CD4-positive, CD25-positive, alpha-beta regulatory T cell (primary cell): ENCODE measurements around the gene LTN1. TPM values are rescaled to one million over a fixed set of nuclear protein-coding genes. Genes with fewer than 3 reads are reported as not detected.

ENCODE experiments used
- ATAC-seq, 2 donors: fragments of 150-1000 bp; cut with Tn5 transposase; one replicate each; pipeline ENCODE4 v1.10.0; 2021; ENCODE audit warnings: low read depth in 2 of 2, moderate number of reproducible peaks in 2 of 2, moderate library complexity in 1 of 2
- DNase-seq, 3 donors: peaks; one replicate each; pipeline versions ENCODE4 v3.0.0 to v3.0.0-alpha.2; 2012 to 2022; ENCODE audit warnings: mixed read lengths in 1 of 3
- H3K27ac ChIP-seq: one replicate; pipeline ENCODE4 v1.7.0; 2013; ENCODE audit warnings: mild to moderate bottlenecking, low read length; ENCODE audit not compliant: insufficient read depth, poor library complexity, severe bottlenecking
- H3K27me3 ChIP-seq: one replicate; pipeline ENCODE4 v1.7.0; 2013; ENCODE audit warnings: low read length; ENCODE audit not compliant: control insufficient read depth, insufficient read depth
- H3K36me3 ChIP-seq: one replicate; pipeline ENCODE4 v1.7.0; 2013; ENCODE audit warnings: mild to moderate bottlenecking, low read length, moderate library complexity; ENCODE audit not compliant: control insufficient read depth, insufficient read depth
- H3K4me1 ChIP-seq: 2 replicates; pipeline ENCODE4 v1.7.0; 2013; ENCODE audit warnings: mild to moderate bottlenecking, low read length; ENCODE audit not compliant: insufficient read depth, control insufficient read depth, poor library complexity, severe bottlenecking
- H3K4me3 ChIP-seq: one replicate; pipeline ENCODE4 v1.7.0; 2013; ENCODE audit warnings: low read depth, mild to moderate bottlenecking, low read length, moderate library complexity
- H3K9me3 ChIP-seq, 2 experiments: 1 replicate in 1 of 2; 2 replicates in 1 of 2; pipeline ENCODE4 v1.7.0; 2013; ENCODE audit warnings: low read length in 2 of 2, mild to moderate bottlenecking in 1 of 2, moderate library complexity in 1 of 2; ENCODE audit not compliant: control insufficient read depth in 2 of 2
- H3K27ac Mint-ChIP-seq, 3 donors: one replicate each; pipeline ENCODE4 v1.8.0; 2020 to 2022; ENCODE audit warnings: mild to moderate bottlenecking in 3 of 3, mixed read lengths in 3 of 3, moderate library complexity in 2 of 3
- H3K27me3 Mint-ChIP-seq: one replicate; pipeline ENCODE4 v1.8.0; 2022; ENCODE audit warnings: mild to moderate bottlenecking, mixed read lengths
- H3K36me3 Mint-ChIP-seq: one replicate; pipeline ENCODE4 v1.8.0; 2020; ENCODE audit warnings: mixed read lengths
- H3K4me1 Mint-ChIP-seq, 4 donors: one replicate each; pipeline ENCODE4 v1.8.0; 2020 to 2022; ENCODE audit warnings: mixed read lengths in 4 of 4, mild to moderate bottlenecking in 1 of 4
- H3K4me3 Mint-ChIP-seq, 4 donors: one replicate each; pipeline ENCODE4 v1.8.0; 2020 to 2022; ENCODE audit warnings: mild to moderate bottlenecking in 4 of 4, mixed read lengths in 4 of 4, moderate library complexity in 3 of 4
- H3K9me3 Mint-ChIP-seq, 7 donors: one replicate each; pipeline ENCODE4 v1.8.0; 2020 to 2022; ENCODE audit warnings: mixed read lengths in 7 of 7, mild to moderate bottlenecking in 3 of 7, moderate library complexity in 2 of 7
- polyA plus RNA-seq, 4 donors: library from polyadenylated mRNA; unstranded; fragments of 300-500 nt; fragmentation: Illumina TruSeq; gene quantifications; one replicate each; pipeline ENCODE4 v1.2.3, GENCODE V29; 2021
- total RNA-seq: library from RNA; stranded (reverse); gene quantifications from one replicate; pipeline ENCODE4 v1.2.3, GENCODE V29; 2022

LTN1 gene
- total and polyA plus RNA-seq, 5 donors from 2014 or later: 12.7 to 38.3 (median 18.5) TPM

DNA sequence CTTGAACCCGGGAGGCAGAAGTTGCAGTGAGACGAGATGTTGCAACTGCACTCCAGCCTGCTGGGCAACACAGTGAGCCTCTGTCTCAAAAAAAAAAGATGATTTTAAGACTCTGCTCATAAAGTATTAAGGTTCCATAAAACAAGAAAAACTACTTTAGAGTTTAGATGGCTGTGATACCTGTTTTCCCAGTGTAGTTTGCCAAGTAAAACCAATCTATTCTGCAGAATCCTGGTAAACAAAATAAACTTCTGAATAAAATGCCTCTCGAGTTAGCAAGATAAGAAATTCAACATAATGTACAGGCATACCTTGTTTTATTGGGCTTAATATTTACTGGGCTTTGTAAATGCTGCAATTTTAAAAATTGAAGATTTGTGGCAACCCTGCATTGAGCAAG is 30.8 kb downstream of the LTN1 start:
- H3K27ac ChIP-seq: no peak overlapping the region
- Mint-ChIP-seq H3K4me1 (peaks cover 0 to 34% (median 14%) of the 10 kb centered on the region in 4 donors), H3K36me3 (peaks cover 38% of the 10 kb centered on the region), H3K27ac (no peak overlapping the region), H3K9me3 (no peaks in the 10 kb centered on the region), H3K4me3 (no peak overlapping the region), H3K27me3 (no peaks in the 10 kb centered on the region)
- H3K9me3 ChIP-seq: no peaks in the 10 kb centered on the region
- H3K27me3 ChIP-seq: no peaks in the 10 kb centered on the region
- ATAC-seq: no peak
- no peak for DNase-seq
- no peak overlapping the region for H3K4me3 ChIP-seq
- peaks cover 76% of the 10 kb centered on the region for H3K36me3 ChIP-seq
- no peaks in the 10 kb centered on the region for H3K4me1 ChIP-seq

GRCh38 chr21:28960245-28960644 is 32.4 kb downstream of the LTN1 start:
- H3K36me3 ChIP-seq: peaks cover 73% of the 10 kb centered on the region

DNA sequence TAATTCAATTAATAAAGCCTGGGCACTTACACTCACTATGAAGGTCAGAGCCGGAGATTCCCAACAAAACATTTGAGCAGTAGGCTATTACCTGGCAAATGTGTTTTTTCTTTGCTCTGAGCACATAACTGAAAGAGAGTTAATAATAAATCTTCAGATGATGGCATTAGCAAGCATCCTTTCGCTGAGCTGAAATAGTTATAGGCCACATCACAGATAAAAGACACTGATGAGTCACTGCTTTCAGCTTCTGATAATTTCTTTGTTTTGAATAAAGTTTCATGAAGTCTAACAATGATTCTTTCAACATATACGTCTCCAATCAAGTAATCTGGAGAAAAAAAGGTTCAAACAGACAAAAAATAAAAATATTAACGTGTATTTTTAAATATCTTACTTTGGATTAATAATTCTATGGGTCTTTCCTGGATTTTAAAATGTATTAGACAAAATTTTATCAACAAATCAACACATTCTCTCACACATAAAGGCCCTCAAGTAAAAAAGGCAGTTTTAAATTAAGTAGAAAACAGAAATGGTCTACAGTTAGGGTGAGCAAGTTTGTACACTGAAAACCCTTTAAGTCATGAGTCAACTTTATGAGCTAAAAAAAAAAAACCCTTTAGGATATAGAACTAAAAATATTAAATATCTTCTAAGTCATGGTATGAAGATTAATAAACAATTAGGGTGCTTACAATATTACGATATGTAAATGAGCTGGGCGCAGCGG is 33.1 kb downstream of the LTN1 start:
- H3K27me3 ChIP-seq: no peaks in the 10 kb centered on the region
- no peak overlapping the region for H3K4me3 ChIP-seq
- Mint-ChIP-seq H3K36me3 (peaks cover 42% of the 10 kb centered on the region), H3K27ac (peak overlapping the region in 1 of 3 donors; percentile 18), H3K9me3 (no peaks in the 10 kb centered on the region), H3K27me3 (no peaks in the 10 kb centered on the region), H3K4me3 (no peak overlapping the region), H3K4me1 (peaks cover 5 to 35% (median 17%) of the 10 kb centered on the region in 4 donors)
- H3K9me3 ChIP-seq: no peaks in the 10 kb centered on the region
- H3K36me3 ChIP-seq: peaks cover 70% of the 10 kb centered on the region
- H3K4me1 ChIP-seq: no peaks in the 10 kb centered on the region
- H3K27ac ChIP-seq: no peak overlapping the region
- ATAC-seq (no peak), DNase-seq (peak in 1 of 3 donors; percentile 27)

More at GRCh38 chr21:28960245-28960644, 32.4 kb downstream of the LTN1 start:
- no peaks in the 10 kb centered on the region for H3K27me3 ChIP-seq
- H3K4me1 ChIP-seq: no peaks in the 10 kb centered on the region
- Mint-ChIP-seq H3K36me3 (peaks cover 37% of the 10 kb centered on the region), H3K9me3 (no peaks in the 10 kb centered on the region), H3K4me1 (peaks cover 0 to 30% (median 13%) of the 10 kb centered on the region in 4 donors), H3K4me3 (no peak overlapping the region), H3K27ac (peak overlapping the region in 1 of 3 donors; percentile 9), H3K27me3 (no peaks in the 10 kb centered on the region)
- no peaks in the 10 kb centered on the region for H3K9me3 ChIP-seq
- DNase-seq: no peak
- ATAC-seq: no peak
- H3K27ac ChIP-seq: no peak overlapping the region
- no peak overlapping the region for H3K4me3 ChIP-seq

GRCh38 chr21:28953247-28953646 is 39.4 kb downstream of the LTN1 start:
- Histone ChIP-seq H3K27ac (no peak overlapping the region), H3K4me3 (no peak overlapping the region), H3K4me1 (no peaks in the 10 kb centered on the region), H3K27me3 (no peaks in the 10 kb centered on the region), H3K9me3 (no peaks in the 10 kb centered on the region), H3K36me3 (peaks cover 75% of the 10 kb centered on the region)
- Mint-ChIP-seq H3K4me3 (no peak overlapping the region), H3K36me3 (peaks cover 51% of the 10 kb centered on the region), H3K27ac (no peak overlapping the region), H3K4me1 (peaks cover 15 to 29% (median 22%) of the 10 kb centered on the region in 4 donors), H3K9me3 (no peaks in the 10 kb centered on the region), H3K27me3 (no peaks in the 10 kb centered on the region)
- ATAC-seq (no peak), DNase-seq (peak in 1 of 3 donors; percentile 54)

DNA sequence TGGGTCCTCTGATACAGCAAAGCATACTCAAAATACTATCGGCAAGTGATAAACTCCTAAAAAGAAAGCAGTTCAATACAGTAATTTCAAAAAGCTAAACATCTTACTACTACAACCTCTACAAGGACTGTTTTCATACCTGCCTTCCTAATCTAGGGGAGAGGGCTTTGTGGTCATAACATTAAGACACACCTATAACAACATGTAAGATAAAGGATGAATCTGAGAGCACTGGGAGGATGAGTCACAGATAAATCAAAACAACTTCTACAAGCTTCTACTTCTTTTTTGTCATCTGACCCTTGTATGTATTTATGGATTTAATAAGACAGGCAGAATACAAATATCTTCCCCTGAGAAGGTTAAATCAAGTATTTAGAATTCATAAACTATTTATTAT is 40.0 kb downstream of the LTN1 start:
- peaks cover 73% of the 10 kb centered on the region for H3K36me3 ChIP-seq
- H3K4me1 Mint-ChIP-seq: peaks cover 15 to 28% (median 19%) of the 10 kb centered on the region in 4 donors

GRCh38 chr21:28949318-28949717 is 43.4 kb downstream of the LTN1 start:
- Mint-ChIP-seq H3K4me1 (peaks cover 6 to 12% (median 9%) of the 10 kb centered on the region in 4 donors), H3K4me3 (no peak overlapping the region), H3K27ac (peak overlapping the region in 2 of 3 donors; percentile 5 to 6), H3K36me3 (peaks cover 36% of the 10 kb centered on the region), H3K27me3 (no peaks in the 10 kb centered on the region), H3K9me3 (no peaks in the 10 kb centered on the region)
- DNase-seq: no peak
- H3K27ac ChIP-seq: no peak overlapping the region
- no peaks in the 10 kb centered on the region for H3K4me1 ChIP-seq
- H3K36me3 ChIP-seq: peaks cover 82% of the 10 kb centered on the region
- ATAC-seq: no peak
- H3K27me3 ChIP-seq: no peaks in the 10 kb centered on the region
- H3K4me3 ChIP-seq: no peak overlapping the region
- no peaks in the 10 kb centered on the region for H3K9me3 ChIP-seq

More for the DNA sequence above, 40.0 kb downstream of the LTN1 start:
- no peaks in the 10 kb centered on the region for H3K27me3 Mint-ChIP-seq
- H3K4me3 Mint-ChIP-seq: no peak overlapping the region
- Histone ChIP-seq H3K9me3 (no peaks in the 10 kb centered on the region), H3K27me3 (no peaks in the 10 kb centered on the region), H3K27ac (no peak overlapping the region), H3K4me3 (no peak overlapping the region), H3K4me1 (no peaks in the 10 kb centered on the region)
- ATAC-seq: peak in 1 of 2 donors; percentile 53
- DNase-seq: peak in 1 of 3 donors; percentile 59
- no peaks in the 10 kb centered on the region for H3K9me3 Mint-ChIP-seq
- peaks cover 49% of the 10 kb centered on the region for H3K36me3 Mint-ChIP-seq
- peak overlapping the region in 2 of 3 donors; percentile 5 to 15 for H3K27ac Mint-ChIP-seq

GRCh38 chr21:28944296-28944695 is 48.4 kb downstream of the LTN1 start:
- Mint-ChIP-seq H3K4me1 (peaks cover 0 to 5% (median 3%) of the 10 kb centered on the region in 4 donors), H3K4me3 (no peak overlapping the region), H3K27ac (no peak overlapping the region), H3K9me3 (no peaks in the 10 kb centered on the region), H3K27me3 (no peaks in the 10 kb centered on the region), H3K36me3 (peaks cover 33% of the 10 kb centered on the region)
- no peaks in the 10 kb centered on the region for H3K27me3 ChIP-seq
- H3K9me3 ChIP-seq: no peaks in the 10 kb centered on the region
- no peak for ATAC-seq
- H3K27ac ChIP-seq: no peak overlapping the region
- no peaks in the 10 kb centered on the region for H3K4me1 ChIP-seq
- no peak for DNase-seq
- peaks cover 79% of the 10 kb centered on the region for H3K36me3 ChIP-seq
- no peak overlapping the region for H3K4me3 ChIP-seq

DNA sequence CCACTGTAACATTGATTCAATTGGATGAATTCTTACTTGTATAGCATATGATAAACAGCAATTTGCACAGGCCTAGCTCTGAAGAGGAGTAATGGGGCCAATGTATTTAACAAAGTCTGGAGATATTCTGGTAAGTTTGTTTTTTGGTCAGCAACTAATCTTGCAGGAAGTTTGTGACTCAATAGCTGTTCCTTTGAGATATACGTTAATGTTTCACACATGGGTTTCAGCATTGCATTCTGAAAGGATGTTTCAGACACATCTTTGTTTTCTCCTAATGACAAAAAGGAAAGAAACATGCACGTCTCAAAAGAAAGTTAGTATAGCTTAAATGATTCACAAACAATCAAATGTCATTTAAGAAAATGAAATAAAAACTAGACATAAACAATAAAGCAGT is 49.0 kb downstream of the LTN1 start:
- H3K36me3 ChIP-seq: peaks cover 81% of the 10 kb centered on the region
- no peaks in the 10 kb centered on the region for H3K4me1 ChIP-seq
- H3K4me3 Mint-ChIP-seq: no peak overlapping the region
- peaks cover 33% of the 10 kb centered on the region for H3K36me3 Mint-ChIP-seq
- no peaks in the 10 kb centered on the region for H3K27me3 Mint-ChIP-seq
- no peak overlapping the region for H3K27ac ChIP-seq
- peaks cover 0 to 5% (median 3%) of the 10 kb centered on the region in 4 donors for H3K4me1 Mint-ChIP-seq
- no peaks in the 10 kb centered on the region for H3K9me3 ChIP-seq
- H3K9me3 Mint-ChIP-seq: no peaks in the 10 kb centered on the region
- H3K27me3 ChIP-seq: no peaks in the 10 kb centered on the region
- DNase-seq (no peak), ATAC-seq (no peak)
- no peak overlapping the region for H3K27ac Mint-ChIP-seq
- no peak overlapping the region for H3K4me3 ChIP-seq
